GOT3 (cell line): ENCODE measurements around the gene WFDC1.
"Not testable (repeated sequence)": the region's sequence is repeated elsewhere in the genome, so short reads cannot be mapped to it uniquely, and the experiment has no call there.

ENCODE experiments used
- DNase-seq: peaks from one replicate; lab custom pipeline; 2025; ENCODE audit warnings: mixed read lengths; lab: John Stamatoyannopoulos, UW

WFDC1 gene

GRCh38 chr16:84327926-84328505 lies 33.3 kb downstream of the WFDC1 start:
- no peak for DNase-seq

GRCh38 chr16:84329016-84329415 lies 34.3 kb downstream of the WFDC1 start:
- DNase-seq, result no peak

GRCh38 chr16:84329843-84330684 lies 35.4 kb downstream of the WFDC1 start:
- no peak for DNase-seq

GRCh38 chr16:84330685-84331050 lies 36.0 kb downstream of the WFDC1 start:
- no peak for DNase-seq

- DNase-seq, result no peak
These were observed 37.5 kb downstream of the WFDC1 start for GRCh38 chr16:84331998-84332780.

- DNase-seq, result no peak
These were observed 38.5 kb downstream of the WFDC1 start for GRCh38 chr16:84332975-84333684.

- no peak for DNase-seq
These were observed 39.4 kb downstream of the WFDC1 start for GRCh38 chr16:84334058-84334457.

GRCh38 chr16:84334482-84334881 lies 39.8 kb downstream of the WFDC1 start:
- DNase-seq, result no peak

GRCh38 chr16:84337236-84337635 lies 42.6 kb downstream of the WFDC1 start:
- DNase-seq, result not testable (repeated sequence)

GRCh38 chr16:84339311-84339710 lies 44.6 kb downstream of the WFDC1 start:
- DNase-seq, result no peak

- no peak for DNase-seq
These were observed 45.1 kb downstream of the WFDC1 start for GRCh38 chr16:84339766-84340165.

- DNase-seq, result no peak
These were observed 45.8 kb downstream of the WFDC1 start for GRCh38 chr16:84340325-84341040.

GRCh38 chr16:84341528-84342295 lies 47.0 kb downstream of the WFDC1 start:
- no peak for DNase-seq

GRCh38 chr16:84343800-84344199 lies 49.1 kb downstream of the WFDC1 start:
- not testable (repeated sequence) for DNase-seq

- no peak for DNase-seq
These were observed 50.1 kb downstream of the WFDC1 start for GRCh38 chr16:84344781-84345180.

- no peak for DNase-seq
These were observed 52.5 kb downstream of the WFDC1 start for GRCh38 chr16:84347161-84347560.

GRCh38 chr16:84348386-84348888 lies 53.8 kb downstream of the WFDC1 start:
- DNase-seq, result no peak

- no peak for DNase-seq
These were observed 55.4 kb downstream of the WFDC1 start for GRCh38 chr16:84349862-84350684.

GRCh38 chr16:84350685-84351400 lies 56.2 kb downstream of the WFDC1 start:
- DNase-seq, result no peak
